Endometrial microvascular endothelial cells (primary cell): ENCODE data around the gene HBEGF. TPM values are rescaled to one million over a fixed set of nuclear protein-coding genes. Genes with fewer than 3 reads are reported as not detected.

Source experiments
- in situ Hi-C: cut with HindIII; loops from 2 replicates; pipeline ENCODE4 v1.10.0; 2017; ENCODE audit warnings: low sequenced_read_pairs, low pct_unique_long_range_greater_than_20kb; ENCODE audit errors: inconsistent ontology term
- total RNA-seq: library from RNA; depleted of rRNA; stranded (reverse); fragments of >200 nt; gene quantifications from one replicate; pipeline ENCODE4 v1.2.3, GENCODE V29; 2015; ENCODE audit errors: inconsistent ontology term

Gene HBEGF, protein sequence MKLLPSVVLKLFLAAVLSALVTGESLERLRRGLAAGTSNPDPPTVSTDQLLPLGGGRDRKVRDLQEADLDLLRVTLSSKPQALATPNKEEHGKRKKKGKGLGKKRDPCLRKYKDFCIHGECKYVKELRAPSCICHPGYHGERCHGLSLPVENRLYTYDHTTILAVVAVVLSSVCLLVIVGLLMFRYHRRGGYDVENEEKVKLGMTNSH
- total RNA-seq, result 60.5 TPM

DNA sequence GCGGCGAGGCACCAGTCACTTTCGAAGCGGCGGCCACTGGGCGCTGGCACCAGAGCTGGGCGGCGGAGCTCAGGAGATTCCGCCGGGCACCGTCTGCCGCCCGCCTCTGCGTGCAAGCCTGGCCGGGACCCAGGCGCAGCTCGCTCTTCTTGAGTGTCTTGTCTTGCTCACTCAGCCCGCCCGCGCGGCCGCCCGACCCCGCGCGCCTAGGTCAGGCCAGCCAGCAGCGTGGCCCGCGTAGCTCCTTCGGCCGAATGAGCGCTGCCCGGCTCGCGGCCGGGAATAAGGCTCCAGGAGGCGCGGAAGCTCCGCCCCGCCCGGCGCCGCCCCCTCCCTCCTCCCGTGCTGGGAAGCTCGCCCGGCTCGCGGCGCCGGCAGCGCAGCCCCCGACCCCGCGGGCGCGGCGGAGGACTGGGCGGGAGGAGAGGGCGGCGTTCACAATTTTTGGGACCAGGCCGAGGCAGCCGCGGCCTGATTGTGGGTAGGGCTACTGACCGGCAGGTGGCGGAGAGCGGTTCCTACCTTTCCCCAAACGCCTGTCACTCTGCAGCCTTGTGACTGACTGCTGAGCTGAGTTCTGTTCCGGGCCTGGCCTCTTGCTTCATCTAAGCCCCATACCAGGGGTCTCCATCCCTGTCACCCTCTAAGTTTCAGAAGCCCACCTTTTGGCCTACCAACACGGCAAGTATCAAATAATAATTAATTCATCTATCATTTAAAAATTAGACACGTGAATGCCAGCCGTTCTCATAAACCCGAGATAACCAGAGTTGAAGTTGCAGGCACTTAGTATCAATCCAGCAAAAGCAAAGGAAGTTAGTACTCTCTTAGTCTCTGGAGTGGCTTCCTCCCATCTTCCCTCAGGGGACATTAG, at the start of gene HBEGF:
TSS of gene HBEGF (minus strand) at position 256 of the 874 bp plus-strand sequence. CDS start 275 bp downstream, outside the sequence.
- in situ Hi-C loops, result loop anchor here (25.0 kb wide), 1 partner anchor 216 kb away; the partner anchor contains the start of genes APBB3, SLC35A4 and SRA1

DNA sequence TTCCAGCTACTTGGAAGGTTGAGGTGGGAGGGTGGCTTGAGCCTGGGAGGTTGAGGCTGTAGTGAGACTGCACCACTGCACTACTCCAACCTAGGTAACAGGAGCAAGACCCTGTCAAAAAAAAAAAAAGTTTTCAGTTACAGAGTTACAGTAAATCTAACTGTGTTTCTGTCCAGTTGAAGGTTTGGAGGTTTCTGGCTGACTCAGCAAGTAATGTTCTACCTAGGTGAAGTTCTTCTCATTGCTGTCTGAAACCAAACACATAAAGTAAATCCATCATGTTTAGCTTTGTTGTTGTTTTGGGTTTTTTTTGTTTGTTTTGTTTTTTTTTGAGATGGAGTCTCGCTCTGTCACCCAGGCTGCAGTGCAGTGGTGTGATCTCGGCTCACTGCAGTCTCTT, 47.3 kb upstream of the HBEGF start:
- in situ Hi-C loops, result no loop called here

GRCh38 chr5:140391732-140392131, 45.3 kb upstream of the HBEGF start:
- in situ Hi-C loops, result no loop called here

DNA sequence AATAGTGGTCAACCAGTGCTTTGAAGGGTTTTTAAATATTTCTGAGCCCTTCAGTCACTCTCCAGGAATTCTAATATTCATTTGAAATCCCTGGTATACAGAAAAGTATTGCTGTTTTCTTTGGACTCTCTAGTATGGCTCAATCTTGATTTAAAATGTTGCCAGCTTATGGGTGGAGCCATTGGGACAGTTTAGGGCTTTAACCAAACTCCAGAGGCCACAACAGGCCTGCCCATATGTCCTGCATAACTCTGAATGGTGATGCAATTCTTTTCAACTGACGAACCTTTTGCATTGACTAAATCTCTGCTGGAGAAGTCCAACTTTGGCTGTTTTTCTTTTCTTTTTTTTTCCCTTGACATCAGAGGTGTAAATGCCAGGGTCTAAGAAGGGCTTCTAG, 44.9 kb upstream of the HBEGF start:
- in situ Hi-C loops, result no loop called here

GRCh38 chr5:140388052-140388451, 41.6 kb upstream of the HBEGF start:
- in situ Hi-C loops, result no loop called here

- in situ Hi-C loops, result no loop called here
Measured at GRCh38 chr5:140383300-140383699, 36.9 kb upstream of the HBEGF start.

GRCh38 chr5:140382866-140383265, 36.5 kb upstream of the HBEGF start:
- in situ Hi-C loops, result no loop called here

DNA sequence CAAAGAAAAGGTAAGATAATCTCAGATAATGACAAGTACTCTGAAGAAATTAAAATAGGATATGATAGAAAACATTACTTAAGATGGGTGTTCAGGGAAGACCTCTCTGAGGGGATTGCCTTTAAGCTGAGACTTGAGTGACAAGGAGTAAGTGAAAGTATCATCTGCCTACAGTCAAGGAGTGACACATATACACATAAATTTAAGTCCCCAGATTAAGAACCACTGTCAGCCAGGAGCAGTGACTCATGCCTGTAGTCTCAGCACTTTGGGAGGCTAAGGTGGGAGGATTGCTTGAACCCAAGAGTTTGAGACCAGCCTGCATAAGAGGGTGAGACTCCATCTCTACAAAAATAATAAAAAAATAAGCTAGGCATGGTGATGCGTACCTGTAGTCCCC, 35.6 kb upstream of the HBEGF start:
- in situ Hi-C loops, result no loop called here

- in situ Hi-C loops, result no loop called here
Measured at GRCh38 chr5:140381351-140381750, 34.9 kb upstream of the HBEGF start.

GRCh38 chr5:140372971-140373487, 26.6 kb upstream of the HBEGF start:
- in situ Hi-C loops, result no loop called here

DNA sequence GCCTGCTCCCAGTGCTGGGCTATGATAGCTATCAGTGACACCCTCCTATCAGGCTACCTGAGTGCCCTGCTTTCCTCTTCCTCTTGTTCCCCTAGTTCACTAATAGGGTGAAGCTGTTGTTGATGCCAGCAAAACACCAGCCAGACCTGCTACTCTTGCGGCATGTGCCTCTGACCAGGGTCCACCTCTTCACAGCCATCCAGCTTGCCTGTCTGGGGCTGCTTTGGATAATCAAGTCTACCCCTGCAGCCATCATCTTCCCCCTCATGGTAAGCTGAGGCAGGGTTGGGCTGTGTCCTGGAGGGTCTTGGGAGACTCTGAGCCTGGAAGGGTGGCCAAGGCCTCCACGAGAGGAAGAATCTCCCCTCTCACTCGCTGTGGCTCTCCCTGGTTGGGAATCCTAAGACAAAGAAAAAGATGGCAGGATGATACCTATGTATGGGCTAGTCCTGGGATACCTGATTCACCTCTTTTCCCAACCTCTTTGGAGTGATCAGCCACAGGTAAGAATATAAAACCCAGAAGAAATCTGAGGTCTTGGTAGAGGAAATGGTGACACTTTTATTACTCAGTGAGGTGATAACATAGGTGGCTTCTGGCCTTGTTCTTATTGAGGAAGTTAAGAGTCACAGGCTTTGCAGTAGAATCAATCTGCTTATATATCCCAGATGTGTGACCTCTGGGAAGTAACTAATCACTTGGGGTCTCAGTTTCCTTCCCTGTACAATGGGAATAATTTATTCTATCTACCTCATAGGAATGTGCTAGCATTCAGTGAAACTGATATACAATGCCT, 25.2 kb upstream of the HBEGF start:
- in situ Hi-C loops, result no loop called here

DNA sequence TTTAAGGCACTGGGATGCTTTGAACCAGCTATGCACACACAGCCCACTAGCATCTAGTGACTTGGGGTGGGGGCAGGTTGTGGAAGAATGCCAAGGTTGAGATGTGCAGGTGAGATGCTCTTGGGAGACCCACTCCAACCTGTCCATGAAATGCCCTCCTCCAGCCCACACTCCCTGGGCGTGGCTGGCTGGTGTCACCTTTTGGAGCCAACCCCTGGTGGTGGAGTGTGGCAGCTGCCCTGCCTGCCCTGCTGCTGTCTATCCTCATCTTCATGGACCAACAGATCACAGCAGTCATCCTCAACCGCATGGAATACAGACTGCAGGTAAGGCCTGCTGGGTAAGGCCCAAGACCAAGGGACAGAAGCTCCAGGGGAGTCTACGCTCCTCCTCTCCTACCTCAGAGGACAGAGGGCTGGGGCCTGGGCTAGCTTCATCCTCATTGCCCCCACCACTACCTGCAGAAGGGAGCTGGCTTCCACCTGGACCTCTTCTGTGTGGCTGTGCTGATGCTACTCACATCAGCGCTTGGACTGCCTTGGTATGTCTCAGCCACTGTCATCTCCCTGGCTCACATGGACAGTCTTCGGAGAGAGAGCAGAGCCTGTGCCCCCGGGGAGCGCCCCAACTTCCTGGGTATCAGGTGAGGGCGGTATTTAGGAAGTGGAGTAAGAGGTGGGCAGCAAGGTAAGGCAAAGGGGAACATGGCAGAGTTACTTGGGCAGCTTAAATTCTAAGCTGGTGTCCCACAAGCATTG, 21.0 kb upstream of the HBEGF start:
- in situ Hi-C loops, result no loop called here

DNA sequence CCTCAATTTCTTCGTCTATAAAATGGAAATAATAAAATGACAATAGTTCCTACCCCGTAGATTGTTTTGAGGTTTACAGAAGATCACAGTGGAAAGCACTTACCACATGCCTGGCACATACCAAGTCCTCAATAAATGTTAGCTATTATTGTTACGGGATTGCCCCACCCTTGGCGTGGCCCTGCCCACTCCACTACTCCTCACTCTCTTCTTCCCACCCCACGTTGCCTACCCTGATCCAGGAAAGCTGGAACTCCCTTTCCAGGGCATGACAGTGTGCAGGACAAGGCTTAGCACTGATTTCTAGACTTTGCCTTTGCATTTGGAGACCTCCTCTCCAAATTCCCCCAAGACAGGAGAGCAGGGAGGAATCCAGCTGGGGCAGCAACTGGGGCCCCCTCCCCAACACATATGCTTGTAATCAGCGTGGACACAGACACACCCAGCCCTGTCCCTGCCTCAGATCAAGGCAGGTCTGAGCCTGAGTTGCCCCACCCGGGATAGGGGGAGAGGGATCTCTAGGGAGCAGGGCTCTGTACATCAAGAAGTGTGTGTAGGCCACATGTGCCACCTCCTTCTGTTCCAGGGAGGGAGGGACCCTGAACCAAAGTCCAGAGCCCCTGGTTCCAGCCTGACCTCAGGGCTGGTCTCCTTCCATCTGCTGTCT, 20.3 kb upstream of the HBEGF start:
- in situ Hi-C loops, result no loop called here

GRCh38 chr5:140365941-140366340, 19.5 kb upstream of the HBEGF start:
- in situ Hi-C loops, result no loop called here

DNA sequence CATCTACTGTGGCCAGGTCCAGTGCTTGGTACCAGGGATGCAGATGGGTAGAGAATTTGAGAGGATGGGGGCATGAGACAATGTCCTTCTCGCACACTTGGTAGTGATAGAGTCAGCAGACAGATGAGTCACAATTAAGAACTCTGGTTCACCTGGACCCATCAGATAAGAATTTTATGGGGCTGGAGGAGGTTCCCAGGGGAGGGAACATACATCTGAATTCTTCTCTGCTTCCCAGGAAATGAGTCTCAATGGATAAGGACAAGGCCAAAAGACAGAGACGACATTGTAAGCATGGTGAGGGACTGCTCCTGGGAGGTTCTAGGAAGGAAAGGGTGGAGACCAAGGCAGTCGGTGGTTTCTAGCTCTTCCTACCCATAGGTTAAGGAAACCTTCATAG, 18.9 kb upstream of the HBEGF start:
- in situ Hi-C loops, result no loop called here

GRCh38 chr5:140364472-140364765, 18.0 kb upstream of the HBEGF start:
- in situ Hi-C loops, result no loop called here

DNA sequence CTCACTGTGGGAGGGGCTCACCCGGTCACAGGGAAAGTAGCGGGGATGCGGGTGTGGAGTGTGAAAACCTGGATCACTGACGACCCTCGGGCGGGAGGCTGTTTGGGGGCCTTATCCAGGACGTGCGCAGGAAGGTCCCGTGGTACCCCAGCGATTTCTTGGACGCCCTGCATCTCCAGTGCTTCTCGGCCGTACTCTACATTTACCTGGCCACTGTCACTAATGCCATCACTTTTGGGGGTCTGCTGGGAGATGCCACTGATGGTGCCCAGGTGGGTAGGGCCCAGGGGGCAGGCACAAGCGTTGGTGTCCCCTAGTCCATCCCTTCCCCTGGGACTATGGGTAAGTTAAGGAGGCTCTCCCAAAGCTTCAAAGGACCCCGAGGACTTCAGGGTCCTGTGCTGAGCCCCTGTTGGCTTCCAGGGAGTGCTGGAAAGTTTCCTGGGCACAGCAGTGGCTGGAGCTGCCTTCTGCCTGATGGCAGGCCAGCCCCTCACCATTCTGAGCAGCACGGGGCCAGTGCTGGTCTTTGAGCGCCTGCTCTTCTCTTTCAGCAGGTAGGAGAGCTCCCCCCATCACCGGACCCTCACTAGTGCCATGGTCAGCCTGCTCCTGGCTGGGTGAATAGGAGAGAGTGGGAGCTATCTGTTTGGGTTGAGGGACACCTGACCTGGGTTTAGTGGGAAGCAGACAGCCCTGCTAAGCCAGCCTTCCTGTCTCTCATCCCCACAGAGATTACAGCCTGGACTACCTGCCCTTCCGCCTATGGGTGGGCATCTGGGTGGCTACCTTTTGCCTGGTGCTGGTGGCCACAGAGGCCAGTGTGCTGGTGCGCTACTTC, 17.4 kb upstream of the HBEGF start:
- in situ Hi-C loops, result no loop called here
